GM11168 (cell line): ENCODE data around the gene GTF3C5.
"Not testable (repeated sequence)": the region's sequence is repeated elsewhere in the genome, so short reads cannot be mapped to it uniquely, and the experiment has no call there.

Experiments used
- in situ Hi-C: fragments of 300-500 bp; cut with MboI; formaldehyde crosslinking; loops from one replicate; pipeline ENCODE4 v1.12.0; 2022; ENCODE audit warnings: low sequenced_read_pairs; ENCODE audit not compliant: unreplicated experiment

The GTF3C5 gene

DNA sequence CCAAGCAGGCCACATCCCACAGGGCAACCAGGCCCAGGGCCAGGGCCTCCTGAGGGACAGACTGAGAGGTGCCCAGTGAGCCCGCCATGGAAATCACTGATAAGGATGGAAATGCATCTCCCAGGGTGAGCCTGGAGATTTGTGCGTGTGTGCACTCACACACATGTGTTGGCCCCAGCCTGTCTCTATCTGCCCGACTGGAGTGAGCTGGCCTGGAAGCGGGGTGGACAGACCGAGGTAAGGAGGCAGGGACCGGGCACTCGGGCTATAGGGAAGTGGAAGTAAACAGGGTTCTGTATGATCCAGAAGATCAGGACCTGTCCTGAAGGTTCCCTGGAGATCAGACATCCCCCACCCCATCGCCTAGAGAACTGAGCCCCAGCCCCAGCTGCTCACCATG is 34.9 kb upstream of the GTF3C5 start:
- in situ Hi-C loops, result no loop called here

GRCh38 chr9:132996526-132996925 is 34.3 kb upstream of the GTF3C5 start:
- in situ Hi-C loops, result no loop called here

DNA sequence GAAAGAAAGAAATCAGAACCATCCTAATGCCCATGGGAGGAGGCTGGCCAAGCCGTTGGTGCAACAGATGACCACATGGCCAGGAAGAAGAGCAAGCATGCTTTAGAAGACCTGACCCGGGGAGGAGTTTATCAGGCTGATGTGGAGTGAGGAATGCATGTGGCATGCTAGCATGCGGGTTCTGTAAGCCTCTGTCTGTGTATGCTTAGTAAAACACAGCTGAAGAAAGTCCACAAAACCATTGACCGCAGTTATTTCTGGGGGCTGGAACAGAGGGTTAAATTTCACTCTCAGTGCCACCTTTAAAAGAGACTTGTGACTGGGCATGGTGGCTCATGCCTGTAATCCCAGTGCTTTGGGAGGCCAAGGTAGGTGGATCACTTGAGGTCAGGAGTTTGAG is 33.2 kb upstream of the GTF3C5 start:
- in situ Hi-C loops, result no loop called here

DNA sequence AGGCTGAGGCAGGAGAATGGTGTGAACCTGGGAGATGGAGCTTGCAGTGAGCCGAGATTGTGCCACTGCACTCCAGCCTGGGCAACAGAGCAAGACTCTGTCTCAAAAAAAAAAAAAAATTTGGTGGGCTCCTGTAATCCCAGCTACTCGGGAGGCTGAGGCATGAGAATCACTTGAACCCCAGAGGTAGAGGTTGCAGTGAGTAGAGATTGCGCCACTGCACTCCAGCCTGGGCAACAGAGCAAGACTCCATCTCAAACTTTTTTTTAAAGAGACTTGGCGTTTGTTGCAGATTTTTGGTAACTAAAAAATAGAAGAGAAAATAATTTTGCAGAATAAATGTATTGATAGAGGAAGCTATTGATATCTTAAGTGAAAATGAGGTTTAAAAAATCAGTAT is 32.6 kb upstream of the GTF3C5 start:
- in situ Hi-C loops, result not testable (repeated sequence)

GRCh38 chr9:132998831-132999635 is 31.8 kb upstream of the GTF3C5 start:
- in situ Hi-C loops, result no loop called here

DNA sequence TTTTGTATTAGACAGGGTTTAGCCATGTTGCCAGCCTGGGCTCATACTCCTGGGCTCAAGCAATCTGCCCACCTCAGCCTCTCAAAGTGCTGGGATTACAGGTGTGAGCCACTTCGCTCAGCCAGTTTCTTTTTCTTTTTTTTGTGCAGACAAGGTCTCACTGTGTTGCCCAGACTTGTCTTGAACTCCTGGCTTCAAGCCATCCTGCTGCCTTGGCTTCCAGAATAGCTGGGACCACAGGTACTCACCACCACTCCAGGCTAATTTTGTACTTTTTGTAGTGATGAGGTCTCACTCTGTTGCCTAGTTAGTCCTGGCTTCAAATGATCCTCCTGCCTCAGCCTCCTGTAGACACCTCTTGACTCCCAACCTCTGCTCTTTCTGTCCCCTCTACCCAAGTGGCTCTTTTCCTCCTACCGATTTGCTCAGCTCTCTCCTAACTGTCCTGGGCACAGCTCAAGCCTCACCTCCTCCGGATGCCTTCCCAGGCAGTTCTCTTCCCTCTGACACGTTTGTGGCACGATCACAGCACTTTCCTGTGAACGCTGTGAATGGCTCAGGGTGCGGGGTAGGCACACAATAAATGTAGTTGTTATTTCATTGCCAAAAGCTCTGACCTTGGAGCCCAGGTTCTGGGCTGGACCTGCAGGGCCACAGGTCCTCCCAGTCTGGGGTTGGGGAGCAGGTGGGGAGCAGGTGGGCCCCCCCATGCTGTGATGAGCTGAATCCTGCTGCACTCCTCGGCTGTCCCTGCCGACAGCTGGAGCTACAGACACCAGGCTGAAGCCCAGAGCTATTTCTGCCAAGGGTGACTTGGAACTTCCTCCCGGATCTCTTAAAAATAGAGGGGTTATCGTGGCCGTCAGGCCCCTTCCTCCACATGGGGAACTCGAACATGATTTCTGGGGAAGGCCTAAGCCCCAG is 28.4 kb upstream of the GTF3C5 start:
- in situ Hi-C loops, result no loop called here

- in situ Hi-C loops, result no loop called here
These were observed 27.7 kb upstream of the GTF3C5 start for GRCh38 chr9:133003071-133003461.

DNA sequence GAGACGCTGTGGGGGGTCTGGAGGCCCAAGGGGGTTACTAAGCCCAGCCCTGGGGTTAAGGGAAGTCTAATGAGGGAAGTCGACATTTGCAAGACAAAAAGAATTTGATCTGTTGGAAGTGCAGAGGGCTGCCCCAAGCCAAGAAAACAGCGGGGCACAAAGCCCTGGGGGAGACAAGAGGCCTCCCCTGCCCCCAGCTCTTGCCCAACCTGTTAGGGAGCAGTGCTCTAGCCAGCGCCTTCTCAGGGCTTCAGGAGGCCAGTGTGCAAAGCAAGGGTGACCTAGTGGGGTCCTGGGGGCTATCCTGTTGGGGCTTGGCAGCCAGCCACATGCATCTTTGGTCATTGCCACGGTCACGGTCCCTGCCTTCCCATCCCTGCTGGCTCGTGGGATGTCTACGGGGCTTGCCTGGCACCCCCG is 27.1 kb upstream of the GTF3C5 start:
- in situ Hi-C loops, result no loop called here

- in situ Hi-C loops, result no loop called here
These were observed 26.5 kb upstream of the GTF3C5 start for GRCh38 chr9:133004091-133004998.

DNA sequence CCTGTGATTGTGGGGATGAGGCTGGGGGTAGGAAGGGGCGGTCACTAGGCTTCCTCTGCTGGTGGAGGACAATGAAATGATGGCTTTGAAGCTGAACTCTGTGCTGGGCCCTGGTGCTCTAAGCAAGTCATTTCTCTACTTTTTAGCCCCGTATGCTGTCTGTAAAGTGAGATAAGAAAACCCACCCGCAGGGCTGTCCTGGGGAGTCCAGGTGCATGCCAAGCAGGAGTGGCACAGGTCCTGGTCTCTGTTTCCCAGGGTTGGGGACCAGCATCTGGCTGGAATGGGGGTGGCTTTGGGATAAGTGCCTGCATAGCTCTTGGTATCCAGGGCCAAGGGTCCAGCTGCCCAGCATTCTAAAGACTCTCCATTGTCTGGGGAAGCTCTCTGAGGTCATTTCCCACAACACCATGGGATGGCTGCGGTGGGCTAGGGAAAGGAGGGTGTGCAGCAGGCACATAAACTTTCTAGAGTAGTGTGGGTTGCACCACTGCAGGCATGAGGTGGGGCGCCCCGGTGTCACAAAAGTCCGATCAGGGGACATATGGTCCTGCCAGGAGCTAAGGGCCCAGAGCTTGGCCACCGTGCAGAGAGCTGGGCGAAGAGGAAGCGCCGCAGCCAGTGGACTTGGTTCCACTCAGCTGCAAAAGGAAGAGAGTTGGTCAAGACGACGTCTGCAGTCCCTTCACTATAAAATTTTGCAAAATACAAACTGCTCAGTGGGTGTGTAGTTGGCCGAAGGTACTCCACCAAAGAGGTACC is 25.6 kb upstream of the GTF3C5 start:
- in situ Hi-C loops, result no loop called here

DNA sequence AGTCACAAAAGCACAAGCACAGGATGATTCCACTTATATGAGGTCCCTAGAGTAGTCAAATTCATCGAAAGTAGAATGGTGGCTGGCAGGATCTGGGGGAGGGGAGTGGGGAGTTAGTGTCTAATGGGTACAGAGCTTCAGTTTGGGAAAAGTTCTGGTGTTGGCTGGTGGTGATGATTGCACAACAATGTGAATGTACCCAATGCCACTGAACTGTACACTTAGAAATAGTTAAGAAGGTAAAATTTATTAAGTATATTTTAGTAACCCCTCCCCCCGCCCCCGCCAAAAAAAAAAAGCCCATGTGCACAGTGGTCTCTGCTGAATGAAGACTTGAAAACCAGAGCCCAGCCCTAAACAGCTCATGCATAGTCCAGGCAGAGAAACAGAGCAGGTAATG is 24.8 kb upstream of the GTF3C5 start:
- in situ Hi-C loops, result no loop called here

- in situ Hi-C loops, result no loop called here
These were observed 24.0 kb upstream of the GTF3C5 start for GRCh38 chr9:133006731-133007352.

DNA sequence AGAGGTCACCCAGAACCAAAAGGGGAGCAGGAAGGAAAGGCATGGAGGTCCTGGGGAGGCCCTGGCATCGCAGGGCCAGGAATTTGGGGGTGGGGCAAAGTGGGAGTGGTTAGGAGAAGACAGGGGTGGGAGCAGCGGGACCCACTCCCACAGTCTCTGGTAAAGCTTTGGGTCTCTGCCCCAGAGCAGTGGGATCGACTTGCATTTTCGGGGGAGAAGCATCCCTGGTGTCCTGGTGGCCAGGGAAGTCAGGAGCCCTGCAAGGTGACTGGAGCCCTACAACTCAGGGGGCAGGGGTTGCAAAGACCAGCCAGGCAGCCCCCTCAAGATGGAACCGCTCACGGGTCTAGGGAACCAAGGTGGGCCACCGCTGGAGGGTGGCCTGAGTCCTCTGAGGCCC is 22.4 kb upstream of the GTF3C5 start:
- in situ Hi-C loops, result no loop called here

GRCh38 chr9:133008824-133009223 is 22.0 kb upstream of the GTF3C5 start:
- in situ Hi-C loops, result no loop called here

GRCh38 chr9:133009906-133010582 is 20.8 kb upstream of the GTF3C5 start:
- in situ Hi-C loops, result no loop called here

DNA sequence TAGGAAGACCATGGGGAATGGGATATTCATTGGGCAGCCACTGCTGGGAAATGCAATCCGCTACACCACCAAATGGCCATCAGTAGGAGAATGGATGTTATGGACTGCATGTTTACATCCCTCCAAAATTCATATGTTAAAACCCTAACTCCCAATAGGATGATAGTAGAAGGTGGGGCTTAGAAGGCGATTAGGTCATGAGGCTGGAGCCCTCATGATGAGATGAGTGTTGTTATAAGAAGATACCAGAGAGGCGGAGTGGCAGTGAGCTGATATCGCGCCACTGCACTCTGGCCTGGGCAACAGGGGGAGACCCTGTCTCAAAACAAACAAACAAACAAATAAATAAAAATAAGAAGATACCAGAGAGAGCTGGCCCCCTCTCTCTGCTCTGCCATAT is 16.1 kb upstream of the GTF3C5 start:
- in situ Hi-C loops, result no loop called here

DNA sequence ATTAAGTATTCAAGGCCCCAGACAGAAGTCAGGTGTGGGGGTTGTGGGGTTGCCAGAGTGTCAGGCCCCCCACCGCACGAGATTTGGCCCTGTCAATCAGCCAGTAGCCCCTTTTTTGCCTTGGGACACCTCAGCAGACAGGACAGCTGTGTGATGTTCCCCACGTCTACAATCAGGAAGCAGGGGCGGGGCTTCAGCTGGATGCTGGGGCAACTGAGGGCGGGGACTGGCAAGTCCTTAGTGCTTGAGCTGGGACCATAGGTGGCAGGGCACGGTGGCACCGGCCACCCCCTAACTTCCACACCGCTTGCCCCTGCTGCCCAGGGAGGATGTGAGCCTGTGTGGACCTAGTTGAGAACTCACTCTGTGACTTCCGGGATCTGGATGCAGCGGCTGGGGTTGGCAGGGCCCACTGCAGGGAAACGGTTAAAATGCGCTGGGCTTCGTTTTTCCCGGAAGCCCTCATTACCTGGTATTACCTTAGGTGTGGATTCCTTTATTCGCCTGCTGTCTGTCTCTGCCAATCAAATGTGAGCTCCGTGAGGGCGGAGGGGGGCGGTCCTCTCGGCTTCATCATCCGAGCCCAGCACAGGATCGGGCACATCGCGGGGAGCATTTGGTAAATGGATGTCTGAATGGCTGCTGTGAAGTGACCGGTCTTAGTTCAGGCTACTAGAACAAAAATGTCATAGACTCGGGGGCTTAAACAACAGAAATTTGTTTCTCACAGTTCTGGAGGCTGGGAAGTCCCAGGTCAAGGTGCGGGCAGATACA is 7.5 kb upstream of the GTF3C5 start:
- in situ Hi-C loops, result no loop called here

- in situ Hi-C loops, result no loop called here
These were observed 4.4 kb upstream of the GTF3C5 start for GRCh38 chr9:133026426-133026825.
